ENCODE data around the gene IMMP1L.

DNA sequence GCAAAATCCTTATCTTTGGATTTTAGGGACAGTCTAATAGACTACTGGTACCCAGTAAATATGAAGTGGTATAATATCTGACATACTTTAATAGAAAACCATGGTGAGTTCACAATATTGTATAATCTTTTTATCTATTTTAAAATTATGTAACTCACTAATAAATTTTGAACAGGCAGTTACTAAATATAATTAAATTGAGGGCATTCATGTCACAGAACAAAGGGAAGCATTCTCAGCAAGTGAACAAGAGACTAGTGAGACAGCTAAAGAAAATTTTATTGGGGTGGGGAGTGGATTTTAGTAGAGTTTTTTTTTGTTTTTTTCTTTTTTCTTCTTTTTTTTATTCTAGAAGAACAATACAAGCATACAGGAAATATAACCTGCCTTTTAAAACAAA lies 84.8 kb downstream of the IMMP1L start:
- TF ChIP-seq, protein P1, sequence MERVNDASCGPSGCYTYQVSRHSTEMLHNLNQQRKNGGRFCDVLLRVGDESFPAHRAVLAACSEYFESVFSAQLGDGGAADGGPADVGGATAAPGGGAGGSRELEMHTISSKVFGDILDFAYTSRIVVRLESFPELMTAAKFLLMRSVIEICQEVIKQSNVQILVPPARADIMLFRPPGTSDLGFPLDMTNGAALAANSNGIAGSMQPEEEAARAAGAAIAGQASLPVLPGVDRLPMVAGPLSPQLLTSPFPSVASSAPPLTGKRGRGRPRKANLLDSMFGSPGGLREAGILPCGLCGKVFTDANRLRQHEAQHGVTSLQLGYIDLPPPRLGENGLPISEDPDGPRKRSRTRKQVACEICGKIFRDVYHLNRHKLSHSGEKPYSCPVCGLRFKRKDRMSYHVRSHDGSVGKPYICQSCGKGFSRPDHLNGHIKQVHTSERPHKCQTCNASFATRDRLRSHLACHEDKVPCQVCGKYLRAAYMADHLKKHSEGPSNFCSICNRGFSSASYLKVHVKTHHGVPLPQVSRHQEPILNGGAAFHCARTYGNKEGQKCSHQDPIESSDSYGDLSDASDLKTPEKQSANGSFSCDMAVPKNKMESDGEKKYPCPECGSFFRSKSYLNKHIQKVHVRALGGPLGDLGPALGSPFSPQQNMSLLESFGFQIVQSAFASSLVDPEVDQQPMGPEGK (CRISPR knock-in tag; IDR thresholded peaks at IDR 0.05; ENCODE audit: borderline replicate concordance): no peak
- TF ChIP-seq ARNTL (CRISPR knock-in tag; IDR thresholded peaks at IDR 0.05; ENCODE audit: borderline replicate concordance, low read depth) (no peak), ZFP30 (CRISPR knock-in tag; IDR thresholded peaks at IDR 0.05) (no peak), ZFP3 (CRISPR knock-in tag; IDR thresholded peaks at IDR 0.05) (no peak), RARB (CRISPR knock-in tag; IDR thresholded peaks at IDR 0.05) (no peak), ZNF8 (CRISPR knock-in tag; IDR thresholded peaks at IDR 0.05) (no peak), BACH2 (CRISPR knock-in tag; IDR thresholded peaks at IDR 0.05; ENCODE audit: borderline replicate concordance) (no peak)
- TF ChIP-seq, protein P2, sequence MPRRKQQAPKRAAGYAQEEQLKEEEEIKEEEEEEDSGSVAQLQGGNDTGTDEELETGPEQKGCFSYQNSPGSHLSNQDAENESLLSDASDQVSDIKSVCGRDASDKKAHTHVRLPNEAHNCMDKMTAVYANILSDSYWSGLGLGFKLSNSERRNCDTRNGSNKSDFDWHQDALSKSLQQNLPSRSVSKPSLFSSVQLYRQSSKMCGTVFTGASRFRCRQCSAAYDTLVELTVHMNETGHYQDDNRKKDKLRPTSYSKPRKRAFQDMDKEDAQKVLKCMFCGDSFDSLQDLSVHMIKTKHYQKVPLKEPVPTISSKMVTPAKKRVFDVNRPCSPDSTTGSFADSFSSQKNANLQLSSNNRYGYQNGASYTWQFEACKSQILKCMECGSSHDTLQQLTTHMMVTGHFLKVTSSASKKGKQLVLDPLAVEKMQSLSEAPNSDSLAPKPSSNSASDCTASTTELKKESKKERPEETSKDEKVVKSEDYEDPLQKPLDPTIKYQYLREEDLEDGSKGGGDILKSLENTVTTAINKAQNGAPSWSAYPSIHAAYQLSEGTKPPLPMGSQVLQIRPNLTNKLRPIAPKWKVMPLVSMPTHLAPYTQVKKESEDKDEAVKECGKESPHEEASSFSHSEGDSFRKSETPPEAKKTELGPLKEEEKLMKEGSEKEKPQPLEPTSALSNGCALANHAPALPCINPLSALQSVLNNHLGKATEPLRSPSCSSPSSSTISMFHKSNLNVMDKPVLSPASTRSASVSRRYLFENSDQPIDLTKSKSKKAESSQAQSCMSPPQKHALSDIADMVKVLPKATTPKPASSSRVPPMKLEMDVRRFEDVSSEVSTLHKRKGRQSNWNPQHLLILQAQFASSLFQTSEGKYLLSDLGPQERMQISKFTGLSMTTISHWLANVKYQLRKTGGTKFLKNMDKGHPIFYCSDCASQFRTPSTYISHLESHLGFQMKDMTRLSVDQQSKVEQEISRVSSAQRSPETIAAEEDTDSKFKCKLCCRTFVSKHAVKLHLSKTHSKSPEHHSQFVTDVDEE (CRISPR knock-in tag; IDR thresholded peaks at IDR 0.05): no peak
- TF ChIP-seq, protein P3, sequence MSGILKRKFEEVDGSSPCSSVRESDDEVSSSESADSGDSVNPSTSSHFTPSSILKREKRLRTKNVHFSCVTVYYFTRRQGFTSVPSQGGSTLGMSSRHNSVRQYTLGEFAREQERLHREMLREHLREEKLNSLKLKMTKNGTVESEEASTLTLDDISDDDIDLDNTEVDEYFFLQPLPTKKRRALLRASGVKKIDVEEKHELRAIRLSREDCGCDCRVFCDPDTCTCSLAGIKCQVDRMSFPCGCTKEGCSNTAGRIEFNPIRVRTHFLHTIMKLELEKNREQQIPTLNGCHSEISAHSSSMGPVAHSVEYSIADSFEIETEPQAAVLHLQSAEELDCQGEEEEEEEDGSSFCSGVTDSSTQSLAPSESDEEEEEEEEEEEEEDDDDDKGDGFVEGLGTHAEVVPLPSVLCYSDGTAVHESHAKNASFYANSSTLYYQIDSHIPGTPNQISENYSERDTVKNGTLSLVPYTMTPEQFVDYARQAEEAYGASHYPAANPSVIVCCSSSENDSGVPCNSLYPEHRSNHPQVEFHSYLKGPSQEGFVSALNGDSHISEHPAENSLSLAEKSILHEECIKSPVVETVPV (CRISPR knock-in tag; IDR thresholded peaks at IDR 0.05): no peak
- TF ChIP-seq, protein P4, sequence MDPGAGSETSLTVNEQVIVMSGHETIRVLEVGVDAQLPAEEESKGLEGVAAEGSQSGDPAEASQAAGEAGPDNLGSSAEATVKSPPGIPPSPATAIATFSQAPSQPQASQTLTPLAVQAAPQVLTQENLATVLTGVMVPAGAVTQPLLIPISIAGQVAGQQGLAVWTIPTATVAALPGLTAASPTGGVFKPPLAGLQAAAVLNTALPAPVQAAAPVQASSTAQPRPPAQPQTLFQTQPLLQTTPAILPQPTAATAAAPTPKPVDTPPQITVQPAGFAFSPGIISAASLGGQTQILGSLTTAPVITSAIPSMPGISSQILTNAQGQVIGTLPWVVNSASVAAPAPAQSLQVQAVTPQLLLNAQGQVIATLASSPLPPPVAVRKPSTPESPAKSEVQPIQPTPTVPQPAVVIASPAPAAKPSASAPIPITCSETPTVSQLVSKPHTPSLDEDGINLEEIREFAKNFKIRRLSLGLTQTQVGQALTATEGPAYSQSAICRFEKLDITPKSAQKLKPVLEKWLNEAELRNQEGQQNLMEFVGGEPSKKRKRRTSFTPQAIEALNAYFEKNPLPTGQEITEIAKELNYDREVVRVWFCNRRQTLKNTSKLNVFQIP (CRISPR knock-in tag; IDR thresholded peaks at IDR 0.05; ENCODE audit: borderline replicate concordance, low read depth): no peak
- TF ChIP-seq, protein P5, sequence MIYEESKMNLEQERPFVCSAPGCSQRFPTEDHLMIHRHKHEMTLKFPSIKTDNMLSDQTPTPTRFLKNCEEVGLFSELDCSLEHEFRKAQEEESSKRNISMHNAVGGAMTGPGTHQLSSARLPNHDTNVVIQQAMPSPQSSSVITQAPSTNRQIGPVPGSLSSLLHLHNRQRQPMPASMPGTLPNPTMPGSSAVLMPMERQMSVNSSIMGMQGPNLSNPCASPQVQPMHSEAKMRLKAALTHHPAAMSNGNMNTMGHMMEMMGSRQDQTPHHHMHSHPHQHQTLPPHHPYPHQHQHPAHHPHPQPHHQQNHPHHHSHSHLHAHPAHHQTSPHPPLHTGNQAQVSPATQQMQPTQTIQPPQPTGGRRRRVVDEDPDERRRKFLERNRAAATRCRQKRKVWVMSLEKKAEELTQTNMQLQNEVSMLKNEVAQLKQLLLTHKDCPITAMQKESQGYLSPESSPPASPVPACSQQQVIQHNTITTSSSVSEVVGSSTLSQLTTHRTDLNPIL (CRISPR knock-in tag; IDR thresholded peaks at IDR 0.05; ENCODE audit: low read depth): no peak
